Liver (tissue), 9 donors: ENCODE data around the gene CELF4. TPM values are rescaled to one million over a fixed set of nuclear protein-coding genes. Genes with fewer than 3 reads are reported as not detected.

Experiments
- DNase-seq: peaks from one replicate; pipeline ENCODE4 v3.0.0-alpha.2; 2017; ENCODE audit warnings: low spot score
- H3K27ac ChIP-seq, 2 donors: one replicate each; pipeline ENCODE4 v1.7.0; 2013; ENCODE audit warnings: inconsistent platforms in 2 of 2, low read length in 2 of 2, control low read depth in 1 of 2, low read depth in 1 of 2, mild to moderate bottlenecking in 1 of 2
- H3K27me3 ChIP-seq, 4 donors: one replicate each; pipeline versions ENCODE4 v1.6.1 to v1.7.0; 2013; ENCODE audit warnings: low read length in 3 of 4, inconsistent platforms in 1 of 4, mild to moderate bottlenecking in 1 of 4, moderate library complexity in 1 of 4; ENCODE audit not compliant: control insufficient read depth in 4 of 4, insufficient read depth in 4 of 4
- H3K36me3 ChIP-seq, 4 donors: one replicate each; pipeline versions ENCODE4 v1.6.1 to v1.7.0; 2013; ENCODE audit warnings: low read length in 3 of 4, mild to moderate bottlenecking in 3 of 4, low read depth in 1 of 4, moderate library complexity in 1 of 4; ENCODE audit not compliant: control insufficient read depth in 4 of 4, insufficient read depth in 3 of 4
- H3K4me1 ChIP-seq, 4 donors: one replicate each; pipeline versions ENCODE4 v1.6.1 to v1.7.0; 2013; ENCODE audit warnings: low read length in 3 of 4, mild to moderate bottlenecking in 3 of 4, moderate library complexity in 1 of 4; ENCODE audit not compliant: control insufficient read depth in 4 of 4, insufficient read depth in 4 of 4
- H3K4me3 ChIP-seq, 3 donors: one replicate each; pipeline versions ENCODE4 v1.6.1 to v1.7.0; 2013; ENCODE audit warnings: low read length in 3 of 3, control low read depth in 1 of 3, low read depth in 1 of 3, mild to moderate bottlenecking in 1 of 3
- H3K9ac ChIP-seq, 2 donors: one replicate each; pipeline ENCODE4 v1.7.0; 2013; ENCODE audit warnings: low read length in 2 of 2, mild to moderate bottlenecking in 2 of 2, moderate library complexity in 2 of 2, control low read depth in 1 of 2, low read depth in 1 of 2
- H3K9me3 ChIP-seq, 4 donors: one replicate each; pipeline versions ENCODE4 v1.6.1 to v1.7.0; 2013; ENCODE audit warnings: low read length in 3 of 4; ENCODE audit not compliant: control insufficient read depth in 4 of 4
- ATF3 ChIP-seq: IDR thresholded peaks from 2 replicates; pipeline ENCODE4 v1.6.1; 2016; ENCODE audit warnings: antibody characterized with exemption
- EGR1 ChIP-seq, 2 donors: IDR thresholded peaks; 2 replicates each; pipeline ENCODE4 v1.6.1; 2016 to 2018; ENCODE audit warnings: antibody characterized with exemption in 2 of 2, low read depth in 2 of 2
- FOXA1 ChIP-seq: IDR thresholded peaks from 2 replicates; pipeline ENCODE4 v1.6.1; 2016; ENCODE audit warnings: antibody characterized with exemption
- FOXA2 ChIP-seq: IDR thresholded peaks from 2 replicates; pipeline ENCODE4 v1.6.1; 2016; ENCODE audit warnings: antibody characterized with exemption
- GABPA ChIP-seq, 2 donors: IDR thresholded peaks in 1 of 2; conservative IDR thresholded peaks in 1 of 2; 2 replicates each; pipeline ENCODE4 v1.6.1; 2016; ENCODE audit warnings: antibody characterized with exemption in 2 of 2, mild to moderate bottlenecking in 1 of 2, moderate library complexity in 1 of 2
- HNF4A ChIP-seq, 2 donors: conservative IDR thresholded peaks; 2 replicates each; pipeline ENCODE4 v1.6.1; 2016; ENCODE audit warnings: antibody characterized with exemption in 2 of 2, mild to moderate bottlenecking in 2 of 2
- HNF4G ChIP-seq: IDR thresholded peaks from 2 replicates; pipeline ENCODE4 v1.6.1; 2016; ENCODE audit warnings: antibody characterized with exemption
- JUND ChIP-seq, 2 donors: IDR thresholded peaks; 2 replicates each; pipeline ENCODE4 v1.6.1; 2016; ENCODE audit warnings: antibody characterized with exemption in 2 of 2
- MAX ChIP-seq: IDR thresholded peaks from 2 replicates; pipeline ENCODE4 v1.6.1; 2016; ENCODE audit warnings: antibody characterized with exemption
- NR2F2 ChIP-seq: IDR thresholded peaks from 2 replicates; pipeline ENCODE4 v1.6.1; 2016; ENCODE audit warnings: antibody characterized with exemption
- RAD21 ChIP-seq, 2 donors: IDR thresholded peaks; 2 replicates each; pipeline ENCODE4 v1.6.1; 2016; ENCODE audit warnings: antibody characterized with exemption in 2 of 2, mild to moderate bottlenecking in 2 of 2
- REST ChIP-seq: IDR thresholded peaks from 2 replicates; pipeline ENCODE4 v1.6.1; 2016; ENCODE audit warnings: antibody characterized with exemption, mild to moderate bottlenecking
- RXRA ChIP-seq, 2 donors: IDR thresholded peaks; 2 replicates each; pipeline ENCODE4 v1.6.1; 2017 to 2018; ENCODE audit warnings: antibody characterized with exemption in 2 of 2, mild to moderate bottlenecking in 1 of 2
- SP1 ChIP-seq: IDR thresholded peaks from 2 replicates; pipeline ENCODE4 v1.6.1; 2018; ENCODE audit warnings: antibody characterized with exemption, mild to moderate bottlenecking
- TAF1 ChIP-seq: conservative IDR thresholded peaks from 2 replicates; pipeline ENCODE4 v1.6.1; 2016; ENCODE audit warnings: antibody characterized with exemption, mild to moderate bottlenecking
- YY1 ChIP-seq: IDR thresholded peaks from 2 replicates; pipeline ENCODE4 v1.6.1; 2016; ENCODE audit warnings: antibody characterized with exemption, mild to moderate bottlenecking
- ZBTB33 ChIP-seq: IDR thresholded peaks from 2 replicates; pipeline ENCODE4 v1.6.1; 2016; ENCODE audit warnings: antibody characterized with exemption
- WGBS: extraction: QIAGEN DNeasy Blood & Tissue Kit; methylation state at CpG from one replicate; pipeline ENCODE4 v1.1.7; 2013; 5-methylcytosine and 5-hydroxymethylcytosine counted together
- polyA plus RNA-seq, 2 donors: library from polyadenylated mRNA; stranded (reverse) in 1 of 2; unstranded in 1 of 2; fragments of 200-250 nt in 1 of 2; fragments of >200 nt in 1 of 2; fragmentation: Nextera tagmentation in 1 of 2; extraction: Ambion mirVana in 1 of 2; gene quantifications; one replicate each; pipeline versions ENCODE4 v1.2.1 to v1.2.3, GENCODE V29; 2013 to 2015
- total RNA-seq, 2 donors: library from RNA; depleted of rRNA; stranded (reverse); fragments of >200 nt; gene quantifications; one replicate each; pipeline ENCODE4 v1.2.3, GENCODE V29; 2014
- TF ChIP-seq, protein P1 (sequence below): fragments of 150-350 bp; IDR thresholded peaks from 2 replicates; pipeline ENCODE4 v1.5.1; 2017; ENCODE audit warnings: improper control_type of control experiment, low read depth, low read length; ENCODE audit not compliant: missing input control
- donor health status: healthy.
- donor health status: healthy.
- donor health status: healthy.
- donor health status: healthy.
- donor health status: healthy.

Gene CELF4
- total and polyA plus RNA-seq, 4 donors: 0.08 to 0.28 (median 0.21) TPM; not detected in 1

DNA sequence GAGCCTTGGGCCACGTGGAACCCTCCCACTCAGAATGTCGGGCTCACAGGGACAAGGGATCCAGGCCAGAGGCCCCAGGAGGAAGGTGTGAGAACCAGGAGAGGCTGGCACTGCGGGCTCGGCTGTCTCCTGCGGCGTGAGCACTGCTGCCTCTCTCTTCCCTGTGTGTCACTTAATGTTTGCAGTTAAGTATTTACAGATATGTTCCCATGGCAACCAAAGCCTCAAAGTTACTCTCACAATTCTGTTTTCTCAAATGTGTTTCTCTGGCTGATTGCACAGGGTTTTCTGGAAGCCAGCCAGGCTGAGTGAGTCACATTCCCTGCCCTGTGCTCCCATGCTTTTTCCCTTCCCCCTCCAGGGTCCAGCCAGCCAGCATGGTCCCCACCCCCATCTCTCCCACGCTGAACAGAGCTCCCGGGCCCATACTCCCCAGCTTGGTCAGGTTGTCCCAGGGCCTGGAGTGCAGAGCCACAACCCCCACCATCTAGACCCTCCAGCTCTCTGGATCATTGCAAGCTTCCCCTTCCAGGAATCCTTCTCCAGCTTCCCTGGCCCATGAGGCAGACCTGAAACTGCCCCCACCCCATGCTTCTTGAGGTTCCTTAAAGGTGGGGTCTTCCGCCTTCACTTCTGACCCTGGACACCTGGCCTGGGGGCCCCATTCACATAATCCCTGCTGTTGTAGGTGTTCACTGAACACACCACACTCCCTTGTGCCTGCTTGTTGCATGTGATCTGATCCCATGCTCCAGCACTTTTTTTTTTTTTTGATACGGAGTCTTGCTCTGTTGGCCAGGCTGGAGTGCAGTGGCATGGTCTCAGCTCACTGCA lies 265.9 kb downstream of the CELF4 start (continued):
- TF ChIP-seq ZBTB33: no peak
- TF ChIP-seq MAX: no peak
- TF ChIP-seq REST: peak; percentile 66

- H3K27me3 ChIP-seq: no peaks in the 10 kb centered on the region
- peak overlapping the region in 1 of 2 donors; percentile 26 for H3K27ac ChIP-seq
- no peaks in the 10 kb centered on the region for H3K9me3 ChIP-seq
- no peak overlapping the region for H3K9ac ChIP-seq
- H3K36me3 ChIP-seq: no peaks in the 10 kb centered on the region
- peaks cover 0 to 10% (median 5%) of the 10 kb centered on the region in 4 donors for H3K4me1 ChIP-seq
- no peak overlapping the region for H3K4me3 ChIP-seq
- WGBS: 95% methylated on average over 6 of the region's 6 CpGs
- TF ChIP-seq YY1: no peak
- TF ChIP-seq HNF4A (conservative IDR thresholded peaks at IDR 0.05): no peak
- no peak for TF ChIP-seq TAF1
- TF ChIP-seq RAD21 (IDR thresholded peaks at IDR 0.05): no peak
- TF ChIP-seq MAX: no peak
- TF ChIP-seq SP1: no peak
- TF ChIP-seq EGR1 (IDR thresholded peaks at IDR 0.05; ENCODE audit: low read depth in 2 of 2): no peak
- TF ChIP-seq ATF3: no peak
- no peak for TF ChIP-seq JUND (IDR thresholded peaks at IDR 0.05)
- TF ChIP-seq GABPA (IDR thresholded peaks at IDR 0.05 in 1 of 2, conservative IDR thresholded peaks at IDR 0.05 in 1 of 2): no peak
- no peak for TF ChIP-seq HNF4G
- no peak for TF ChIP-seq FOXA1
- no peak for TF ChIP-seq FOXA2
- TF ChIP-seq NR2F2: no peak
- no peak for TF ChIP-seq REST
- TF ChIP-seq ZBTB33: no peak
- TF ChIP-seq, protein P1, sequence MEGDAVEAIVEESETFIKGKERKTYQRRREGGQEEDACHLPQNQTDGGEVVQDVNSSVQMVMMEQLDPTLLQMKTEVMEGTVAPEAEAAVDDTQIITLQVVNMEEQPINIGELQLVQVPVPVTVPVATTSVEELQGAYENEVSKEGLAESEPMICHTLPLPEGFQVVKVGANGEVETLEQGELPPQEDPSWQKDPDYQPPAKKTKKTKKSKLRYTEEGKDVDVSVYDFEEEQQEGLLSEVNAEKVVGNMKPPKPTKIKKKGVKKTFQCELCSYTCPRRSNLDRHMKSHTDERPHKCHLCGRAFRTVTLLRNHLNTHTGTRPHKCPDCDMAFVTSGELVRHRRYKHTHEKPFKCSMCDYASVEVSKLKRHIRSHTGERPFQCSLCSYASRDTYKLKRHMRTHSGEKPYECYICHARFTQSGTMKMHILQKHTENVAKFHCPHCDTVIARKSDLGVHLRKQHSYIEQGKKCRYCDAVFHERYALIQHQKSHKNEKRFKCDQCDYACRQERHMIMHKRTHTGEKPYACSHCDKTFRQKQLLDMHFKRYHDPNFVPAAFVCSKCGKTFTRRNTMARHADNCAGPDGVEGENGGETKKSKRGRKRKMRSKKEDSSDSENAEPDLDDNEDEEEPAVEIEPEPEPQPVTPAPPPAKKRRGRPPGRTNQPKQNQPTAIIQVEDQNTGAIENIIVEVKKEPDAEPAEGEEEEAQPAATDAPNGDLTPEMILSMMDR: no peak
- TF ChIP-seq RXRA (IDR thresholded peaks at IDR 0.05): no peak
- DNase-seq: no peak
Measured at GRCh38 chr18:37298816-37299215, 266.8 kb downstream of the CELF4 start.
